CD4-positive, alpha-beta T cell treated with Interleukin-4 for 1 hour (primary cell): ENCODE results near the gene ZNF681.
"Not testable (repeated sequence)": the region's sequence is repeated elsewhere in the genome, so short reads cannot be mapped to it uniquely, and the experiment has no call there.

Source experiments
- DNase-seq, 2 donors: peaks; one replicate each; pipeline ENCODE4 v3.0.0-alpha.2; 2020 to 2022

ZNF681 gene

DNA sequence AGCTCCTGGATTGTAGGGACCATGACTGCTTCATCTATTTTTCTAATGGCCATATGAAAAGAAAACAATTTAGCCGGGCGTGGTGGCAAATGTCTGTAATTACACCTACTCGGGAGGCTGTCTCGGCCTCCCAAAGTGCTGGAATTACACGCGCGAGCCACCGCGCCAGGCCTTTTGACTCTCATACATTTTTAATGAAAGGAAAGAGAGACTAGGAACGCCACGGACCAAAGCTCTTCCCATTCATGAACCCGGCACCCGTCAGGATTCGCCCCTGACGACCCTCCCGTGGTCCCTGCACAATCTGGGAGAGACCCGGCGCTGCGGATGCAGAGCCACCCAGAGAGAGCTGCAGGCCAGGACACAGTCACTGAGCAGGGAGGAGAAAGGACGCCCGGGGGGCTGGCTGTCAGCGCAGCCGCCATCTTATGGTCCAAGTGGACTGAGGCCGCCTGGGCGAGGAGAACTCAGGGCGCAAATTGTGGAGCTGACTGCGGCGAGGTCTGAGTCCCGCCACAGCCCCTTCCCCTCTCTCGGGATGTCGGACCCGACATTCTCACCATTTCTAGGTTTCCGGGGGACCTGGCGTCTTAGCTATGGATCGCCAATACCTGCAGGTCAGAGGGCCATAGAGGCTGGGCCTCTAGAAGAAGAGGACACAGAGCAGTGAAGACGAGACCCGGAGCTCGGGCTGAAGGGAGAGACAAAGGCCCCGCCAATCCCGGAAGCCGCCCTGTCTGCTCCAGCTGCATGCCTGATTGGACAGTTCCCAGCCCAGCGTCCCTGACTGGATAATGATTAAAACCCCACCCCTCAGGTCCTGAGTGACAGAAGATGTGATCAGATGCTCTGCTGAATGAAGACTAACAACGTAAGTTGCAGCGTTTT, at the start of gene ZNF681:
TSS of gene ZNF681 (minus strand) at position 705 of the 888 bp plus-strand sequence. CDS start at position 563, 142 bp downstream.
- DNase-seq, result peak; percentile 92 to 93

DNA sequence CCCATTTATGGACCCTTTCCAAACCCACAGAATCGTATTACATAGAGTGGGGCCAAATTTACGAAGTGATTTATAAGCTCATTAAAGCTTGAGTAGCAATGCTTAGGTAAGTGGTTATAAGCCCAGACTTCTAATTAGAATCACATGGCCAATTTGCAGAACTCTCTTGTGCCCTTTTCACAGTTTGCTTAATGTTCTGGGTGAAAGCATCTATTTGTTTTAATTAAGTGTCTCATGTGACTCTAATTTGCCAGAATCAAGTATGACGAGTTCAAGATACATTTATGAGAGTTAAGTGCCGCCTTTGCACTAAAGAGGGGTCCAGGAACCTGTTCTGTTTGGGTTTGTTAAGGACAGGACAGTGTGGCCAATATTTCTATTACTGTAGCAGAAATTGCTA, 46.0 kb upstream of the ZNF681 start:
- no peak for DNase-seq

DNA sequence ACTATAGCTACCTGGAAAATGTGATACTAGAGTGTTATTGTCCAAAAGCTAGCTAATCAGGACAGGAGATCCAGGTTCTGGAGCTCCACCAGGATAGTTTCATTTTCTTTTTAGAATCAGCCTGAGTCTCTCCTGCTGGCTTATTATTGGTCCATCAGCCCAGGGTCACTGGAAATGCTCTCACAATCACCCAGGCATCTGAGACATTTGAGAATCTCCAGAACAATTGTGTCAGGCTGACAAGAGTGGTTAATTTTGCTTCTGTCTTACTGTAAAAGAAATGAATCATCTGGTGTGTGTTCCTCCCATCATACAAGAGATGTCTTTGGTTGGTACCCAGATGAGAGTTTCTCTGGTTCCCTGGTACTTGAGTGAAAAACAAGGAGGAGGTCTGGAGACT, 43.6 kb upstream of the ZNF681 start:
- peak in 1 of 2 donors; percentile 26 for DNase-seq

DNA sequence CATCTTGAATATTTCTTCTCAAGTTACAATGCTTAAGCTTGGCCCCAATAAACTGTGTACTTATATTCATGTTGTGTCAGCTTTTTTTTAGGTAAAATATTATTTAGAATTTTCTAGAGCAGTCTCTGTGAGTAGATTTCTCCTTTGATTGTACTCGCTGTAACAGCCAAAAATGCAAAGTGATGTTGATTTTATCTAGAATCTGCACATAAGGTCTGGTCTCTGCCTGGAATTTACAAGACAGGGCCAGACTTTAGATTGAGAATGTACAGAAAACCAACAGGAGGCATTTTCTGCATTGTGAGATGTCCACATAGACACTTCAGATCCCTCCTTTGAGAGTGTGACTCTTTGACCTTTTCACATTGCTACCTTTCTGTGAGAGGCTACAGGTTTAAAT, 43.1 kb upstream of the ZNF681 start:
- DNase-seq, result no peak

DNA sequence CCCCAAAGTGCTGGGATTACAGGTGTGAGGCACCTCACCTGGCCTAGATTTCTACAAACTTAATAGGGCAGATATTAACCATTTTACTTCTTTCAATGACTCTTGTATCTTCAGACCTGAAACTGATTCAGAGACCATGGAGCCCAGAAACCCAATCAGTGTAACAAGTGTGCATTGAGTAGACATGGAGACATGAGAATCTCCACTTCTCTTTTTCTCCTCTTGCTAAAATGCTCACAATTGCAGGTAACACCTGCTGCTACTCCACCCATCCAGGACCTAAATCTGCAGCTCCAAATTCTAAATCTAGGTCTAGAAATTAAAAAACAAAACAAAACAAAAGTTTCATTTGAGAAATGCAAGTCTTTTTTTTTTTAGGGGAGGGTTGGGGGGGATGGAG, 42.2 kb upstream of the ZNF681 start:
- no peak for DNase-seq

DNA sequence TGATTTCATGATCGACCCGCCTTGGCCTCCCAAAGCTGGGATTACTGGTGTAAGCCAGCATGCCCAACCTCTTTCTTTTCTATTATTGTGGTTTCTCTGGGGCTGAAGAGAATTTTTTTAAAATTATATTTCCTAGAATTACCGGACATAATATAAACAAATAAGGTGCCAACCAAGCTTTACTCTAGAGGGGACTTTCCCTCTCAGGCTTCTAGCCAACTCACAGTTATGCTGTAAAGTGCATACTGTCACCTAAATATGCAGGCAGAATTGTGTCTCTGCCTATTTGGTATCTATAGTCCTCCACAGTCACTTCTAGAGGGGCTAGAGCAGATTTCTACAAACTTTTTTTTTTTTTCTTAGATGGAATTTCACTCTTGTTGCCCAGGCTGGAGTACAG, 41.6 kb upstream of the ZNF681 start:
- peak in 1 of 2 donors; percentile 65 for DNase-seq

DNA sequence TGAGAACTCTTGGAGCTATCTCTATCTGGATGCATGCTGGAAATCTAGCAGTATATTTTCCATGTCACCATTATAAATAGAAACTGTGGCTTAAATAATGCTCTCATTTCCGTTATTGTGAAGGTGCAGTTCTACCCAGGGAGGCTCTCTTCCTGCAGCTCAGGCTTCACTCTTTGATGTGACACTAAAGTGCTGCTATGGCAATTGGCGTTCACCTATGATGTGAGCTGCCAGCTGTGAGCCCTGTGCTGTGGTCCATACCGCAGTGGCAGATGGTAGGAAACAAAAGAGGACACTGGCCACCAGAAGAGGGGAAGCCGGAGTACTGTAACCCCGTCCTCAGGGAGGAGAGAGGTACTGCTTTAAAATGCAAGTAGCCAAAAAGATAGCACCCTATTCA, 40.6 kb upstream of the ZNF681 start:
- DNase-seq, result peak; percentile 65 to 78

DNA sequence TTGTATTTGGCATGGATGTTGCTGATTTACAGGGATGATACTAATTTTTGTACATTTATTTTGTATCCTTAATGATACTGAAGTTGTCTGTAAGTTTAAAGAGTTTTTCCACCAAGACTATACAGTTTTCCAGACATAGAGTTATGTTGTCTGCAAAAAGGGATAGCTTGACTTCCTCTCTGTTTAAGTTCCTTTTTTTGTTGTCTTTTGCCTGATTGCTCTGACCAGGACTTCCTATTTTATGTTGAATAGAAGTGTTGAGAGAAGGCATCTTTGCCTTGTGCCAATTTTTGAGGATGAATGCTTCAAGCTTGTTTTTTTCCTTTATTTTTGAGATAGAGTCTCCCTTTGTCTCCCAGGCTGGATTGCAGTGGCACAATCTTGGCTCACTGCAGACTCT, 36.8 kb upstream of the ZNF681 start:
- DNase-seq, result no peak

DNA sequence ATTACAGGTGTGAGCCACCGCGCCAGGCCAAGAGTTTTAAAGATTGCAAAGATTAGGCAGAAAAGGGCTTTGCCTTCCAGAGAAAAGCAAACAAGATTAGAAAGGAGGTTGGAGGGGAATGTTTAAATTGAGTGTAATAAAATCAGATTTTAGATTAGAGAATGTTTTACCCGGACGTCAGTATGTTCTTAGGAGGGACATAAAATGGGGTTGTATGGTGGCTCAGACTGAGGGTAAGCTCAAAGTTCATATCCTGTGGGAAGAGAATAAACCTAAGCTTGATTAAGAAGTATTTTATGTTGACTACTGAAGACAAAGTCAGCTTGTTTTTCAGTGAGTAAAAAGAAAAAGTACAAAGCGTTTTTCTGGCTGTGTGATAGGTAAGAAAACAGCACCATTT, 34.1 kb upstream of the ZNF681 start:
- no peak for DNase-seq

DNA sequence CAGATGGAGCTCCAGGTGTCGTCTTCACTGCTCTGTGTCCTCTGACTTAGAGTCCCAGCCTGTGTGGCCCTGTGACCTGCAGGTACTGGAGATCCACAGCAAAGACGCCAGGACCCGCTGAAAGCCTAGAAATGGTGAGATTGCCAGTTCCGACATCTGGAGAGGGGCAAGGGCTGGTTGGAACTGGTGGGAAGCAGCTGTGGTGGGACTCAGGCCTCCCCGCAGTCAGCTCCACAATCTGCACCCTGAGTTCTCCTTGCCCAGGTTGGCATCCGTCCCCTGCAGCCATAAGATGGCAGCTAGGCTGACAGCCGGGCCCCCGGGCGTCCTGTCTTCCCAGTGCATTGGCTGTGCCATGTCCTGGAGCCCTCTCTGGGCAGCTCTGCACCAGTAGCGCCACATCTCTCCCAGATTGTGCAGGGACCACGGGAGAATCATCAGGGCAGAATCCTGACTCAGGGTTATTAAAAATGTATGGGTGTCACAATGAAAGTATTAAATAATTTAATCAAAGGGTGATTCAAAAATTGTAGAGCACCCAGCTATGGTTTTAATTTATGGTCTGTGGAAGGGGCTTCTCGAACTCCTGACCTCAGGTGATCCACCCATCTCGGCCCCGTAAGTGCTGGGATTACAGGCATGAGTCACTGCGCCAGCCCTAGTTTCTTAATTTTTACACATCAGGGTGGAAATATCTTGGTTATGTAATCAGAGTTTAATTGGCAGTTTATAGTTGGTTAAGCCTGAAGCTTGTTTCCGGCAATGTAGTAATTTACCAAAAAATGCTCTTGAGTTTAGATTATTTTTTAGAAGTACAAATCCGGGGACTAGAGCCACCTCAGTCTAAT, 32.2 kb upstream of the ZNF681 start:
- no peak for DNase-seq

DNA sequence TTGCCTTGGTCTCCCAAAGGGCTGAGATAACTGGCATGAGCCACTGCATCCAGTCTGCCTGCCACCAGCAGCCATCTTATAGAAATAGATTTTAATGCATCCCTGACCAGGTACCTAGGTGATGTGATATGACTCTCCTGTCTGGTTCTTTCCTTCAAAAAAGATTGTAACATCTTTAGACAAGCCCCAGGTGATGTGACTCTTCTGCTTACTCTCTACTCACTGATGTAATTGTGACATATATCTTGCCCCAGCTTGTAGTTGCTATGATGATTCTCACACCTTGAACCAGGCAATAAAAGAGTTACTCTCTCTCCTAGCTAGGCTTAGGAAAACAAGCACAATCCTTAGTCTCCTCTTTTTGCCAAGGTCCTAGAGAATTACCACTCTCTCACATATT, 30.6 kb upstream of the ZNF681 start:
- no peak for DNase-seq

DNA sequence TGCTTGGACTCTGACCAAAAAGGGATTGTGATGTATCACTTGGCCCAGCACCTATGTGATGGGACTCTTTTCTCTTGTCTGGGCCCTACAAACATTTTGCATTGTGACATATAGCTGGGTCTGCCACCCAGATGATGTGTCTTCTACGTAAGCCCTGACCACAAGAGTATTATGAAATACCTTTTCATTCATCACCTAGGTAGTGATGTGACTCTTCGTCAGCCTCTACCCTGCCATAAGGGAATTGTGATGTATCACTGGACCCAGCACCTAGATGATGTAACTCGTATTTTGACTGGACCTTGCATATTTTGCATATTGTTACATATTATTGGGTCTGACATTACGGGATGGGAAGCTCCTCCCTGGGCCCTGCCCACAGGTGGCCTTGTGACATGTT, 29.7 kb upstream of the ZNF681 start:
- no peak for DNase-seq

DNA sequence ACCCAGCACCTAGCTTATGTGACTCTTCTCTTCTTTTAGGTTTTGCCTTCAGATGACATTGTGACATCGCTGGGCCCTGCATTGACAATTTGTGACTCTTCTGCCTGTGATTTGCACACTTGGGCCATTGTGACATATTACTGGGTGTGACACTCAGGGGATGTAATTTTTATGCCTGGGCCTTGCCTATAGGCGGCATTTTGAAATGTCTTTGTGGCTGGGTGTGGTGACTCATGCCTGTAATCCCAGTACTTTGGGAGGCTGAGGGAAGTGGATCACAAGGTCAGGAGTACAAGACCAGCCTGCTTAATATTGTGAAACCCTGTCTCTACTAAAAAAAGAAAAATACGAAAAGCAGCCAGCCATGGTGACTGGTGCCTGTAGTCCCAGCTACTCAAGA, 28.4 kb upstream of the ZNF681 start:
- DNase-seq, result peak in 1 of 2 donors; percentile 23

DNA sequence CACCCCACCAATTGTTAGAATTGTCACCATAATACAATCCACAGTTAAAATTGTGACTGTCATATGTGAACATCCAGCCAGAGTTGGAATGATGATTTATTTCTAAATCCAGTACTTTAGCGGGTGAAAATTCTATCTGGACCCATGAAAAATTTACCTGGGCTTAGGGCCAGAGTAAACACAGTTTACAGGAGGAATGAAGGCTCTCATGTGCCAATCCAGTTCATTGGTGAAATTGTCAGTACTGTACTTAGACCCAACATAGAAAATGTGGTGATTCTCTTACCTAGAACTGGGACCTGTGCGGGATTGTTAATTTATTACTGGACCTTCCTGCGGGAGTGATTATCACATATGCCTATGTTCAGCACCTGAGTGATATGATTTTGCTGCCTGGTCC, 27.3 kb upstream of the ZNF681 start:
- DNase-seq, result no peak

DNA sequence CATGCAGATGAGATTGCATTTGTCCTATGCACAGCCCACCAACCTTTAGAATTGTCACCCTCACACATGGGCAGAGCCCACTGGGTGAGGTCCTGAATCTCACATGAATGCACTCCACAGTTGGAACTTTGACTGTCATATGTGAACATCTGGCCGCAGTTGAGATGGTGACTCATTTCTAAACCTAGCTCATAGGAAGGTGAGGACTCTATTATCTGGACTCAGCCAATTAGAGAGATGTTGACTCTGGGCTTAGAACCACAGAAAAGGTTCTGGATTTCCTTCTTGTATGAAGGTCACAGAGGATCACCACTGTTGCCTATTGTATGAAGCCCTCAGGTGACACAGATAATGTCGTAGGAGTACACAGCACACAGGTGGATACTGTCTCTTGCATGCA, 25.6 kb upstream of the ZNF681 start:
- DNase-seq, result no peak

DNA sequence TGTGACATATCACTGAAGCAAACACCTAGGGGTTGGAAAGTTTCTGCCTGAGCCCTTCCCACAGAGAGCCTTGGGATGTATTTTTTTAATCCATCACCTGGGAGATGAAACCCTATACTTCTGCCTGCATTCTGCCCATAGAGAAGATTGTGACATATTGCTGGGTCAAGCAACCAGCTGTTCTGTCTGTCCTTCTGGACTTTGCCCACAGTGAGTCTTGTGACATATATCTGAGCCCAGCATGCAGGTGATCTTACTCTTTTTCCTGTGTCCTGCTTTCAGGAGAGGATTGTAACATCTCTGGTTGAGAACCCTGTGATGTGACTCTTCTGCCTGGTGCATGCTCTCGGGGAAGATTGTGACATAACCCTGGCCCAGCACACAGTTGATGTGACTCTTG, 24.9 kb upstream of the ZNF681 start:
- no peak for DNase-seq

DNA sequence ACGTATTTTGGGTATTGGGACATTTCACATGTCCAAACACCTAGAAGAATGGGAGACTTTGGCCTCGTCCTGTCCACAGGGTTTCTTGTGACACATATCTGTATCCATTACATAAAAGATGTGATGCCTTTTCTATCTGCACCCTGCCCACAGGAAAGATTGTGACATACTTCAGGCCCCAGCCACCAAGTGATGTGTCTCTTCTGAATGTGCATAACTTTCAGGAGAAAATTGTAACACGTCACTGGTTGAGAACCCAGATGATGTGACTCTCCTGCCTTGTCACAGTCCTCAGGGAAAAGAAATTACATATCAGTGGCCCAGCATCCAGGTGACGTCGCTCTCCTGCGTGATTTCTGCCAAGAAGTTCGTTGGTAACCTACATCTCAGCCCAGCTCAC, 21.0 kb upstream of the ZNF681 start:
- no peak for DNase-seq

DNA sequence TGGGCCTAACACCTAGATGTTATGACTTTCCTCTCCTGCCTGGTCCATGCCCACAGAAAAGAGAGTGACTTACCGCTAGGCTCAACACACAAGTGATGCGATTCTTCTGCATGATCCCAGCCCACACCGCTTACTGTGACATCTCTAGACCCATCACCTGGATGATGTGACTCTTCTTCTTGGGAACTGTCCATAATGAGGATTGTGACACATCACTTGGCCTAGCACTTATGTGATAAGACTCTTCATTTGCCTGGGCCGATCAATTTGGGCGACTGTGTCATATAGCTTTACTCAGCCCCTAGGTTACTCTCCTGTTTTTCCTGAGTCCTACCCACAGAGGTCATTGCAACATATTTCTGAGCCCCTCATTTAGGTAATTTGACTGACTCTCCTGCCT, 19.9 kb upstream of the ZNF681 start:
- DNase-seq, result no peak

DNA sequence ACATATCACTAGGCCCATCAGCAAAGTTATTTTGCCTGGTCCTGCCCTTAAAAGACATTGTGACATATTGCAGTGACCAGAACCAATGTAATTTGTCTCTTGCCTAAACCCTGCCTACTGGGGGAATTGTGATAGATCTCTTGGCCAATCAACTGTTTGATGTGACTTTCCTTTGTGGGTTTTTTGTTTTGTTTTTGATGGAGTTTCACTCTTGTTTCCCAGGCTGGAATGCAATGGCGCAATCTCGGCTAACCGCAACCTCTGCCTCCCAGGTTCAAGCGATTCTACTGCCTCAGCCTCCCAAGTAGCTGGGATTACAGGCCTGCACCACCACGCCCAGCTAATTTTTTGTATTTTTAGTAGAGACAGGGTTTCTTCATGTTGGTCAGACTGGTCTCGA, 19.3 kb upstream of the ZNF681 start:
- DNase-seq, result not testable (repeated sequence)

DNA sequence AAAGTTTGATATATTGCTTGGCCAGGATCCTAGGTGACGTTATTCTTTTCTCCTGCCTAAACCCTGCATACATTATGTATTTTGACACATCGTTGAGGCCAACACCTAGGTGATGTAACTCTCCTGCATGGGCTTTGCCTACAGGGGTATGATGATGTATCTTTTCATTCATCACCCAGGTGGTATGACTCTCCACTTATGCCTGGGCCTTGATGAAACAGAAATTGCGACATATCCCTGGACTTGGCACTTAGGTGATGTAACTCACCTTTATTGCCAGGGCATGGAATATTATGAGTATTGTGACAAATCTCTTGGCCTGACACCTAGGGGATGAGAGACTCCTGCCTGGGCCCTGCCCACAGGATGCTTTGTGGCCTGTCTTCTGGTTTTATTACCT, 18.5 kb upstream of the ZNF681 start:
- no peak for DNase-seq

DNA sequence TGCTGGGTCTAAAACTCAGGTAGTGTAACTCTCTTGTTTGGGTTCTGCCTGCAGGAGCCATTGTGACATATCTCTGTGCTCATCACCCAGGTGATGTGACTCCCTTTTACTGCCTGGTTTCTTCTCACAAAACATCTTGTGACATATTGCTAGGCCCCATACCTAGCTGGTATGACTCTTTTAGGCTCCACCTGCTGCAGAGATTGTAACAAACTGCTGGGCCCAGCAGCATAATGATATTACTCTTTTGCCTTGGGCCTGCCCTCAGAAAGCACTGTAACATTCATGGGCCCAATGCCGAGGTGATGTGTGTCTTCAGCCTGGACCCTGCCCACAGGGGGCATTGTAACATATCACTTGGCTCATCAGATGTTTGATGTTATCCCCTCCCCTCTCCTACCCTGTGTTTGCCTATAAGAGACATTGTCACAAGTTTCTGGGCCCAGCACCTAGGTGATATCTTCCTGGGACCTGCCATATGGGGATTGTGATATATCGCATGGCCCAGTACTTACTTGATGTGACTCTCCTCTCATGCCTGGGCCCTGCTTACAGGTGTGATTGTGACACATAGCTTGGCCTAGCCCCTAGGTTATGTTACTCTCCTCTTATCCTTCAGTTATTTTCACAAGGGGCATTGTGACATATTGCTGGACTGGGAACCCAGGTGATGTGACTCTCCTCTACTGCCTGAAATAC, 18.0 kb upstream of the ZNF681 start:
- peak in 1 of 2 donors; percentile 22 for DNase-seq

DNA sequence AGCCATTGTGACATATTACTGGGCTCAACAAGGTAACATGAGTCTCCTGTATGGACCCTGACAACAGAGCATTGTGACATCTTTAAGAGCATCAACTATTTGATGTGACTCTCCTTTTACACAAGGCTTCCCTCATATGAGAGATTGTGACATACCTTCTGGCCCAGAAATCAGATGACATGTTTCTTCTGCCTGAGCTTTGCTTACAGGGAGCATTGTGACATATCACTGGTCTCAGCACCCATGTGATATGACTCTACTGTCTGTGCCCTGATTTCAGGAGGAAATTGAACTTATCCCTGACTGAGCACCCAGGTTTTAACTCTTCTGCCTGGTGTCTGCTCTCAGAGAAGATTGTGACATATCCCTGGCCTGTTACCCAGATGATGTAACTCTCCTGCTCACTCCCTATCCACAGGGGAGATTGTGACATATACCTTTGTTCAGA, 15.9 kb upstream of the ZNF681 start:
- DNase-seq, result no peak

DNA sequence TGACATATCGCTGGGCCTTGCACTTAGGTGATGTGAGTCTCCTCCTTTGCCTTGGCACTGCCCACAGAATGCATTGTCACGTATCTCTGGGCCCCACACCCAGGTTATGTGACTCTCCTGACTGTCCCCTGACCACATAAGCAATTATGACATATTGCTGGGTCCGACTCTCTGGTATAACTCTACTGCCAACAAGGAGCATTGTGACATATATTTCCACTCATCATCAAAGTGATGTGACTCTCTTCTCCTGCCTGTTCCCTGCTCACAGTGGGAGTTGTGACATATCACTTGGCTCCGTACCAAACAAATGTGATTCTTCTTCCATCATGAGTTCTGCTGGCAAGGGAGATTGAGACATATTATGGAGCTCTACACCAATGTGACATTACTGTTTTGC, 15.4 kb upstream of the ZNF681 start:
- DNase-seq, result no peak
